ENCODE measurements around the gene RAB11B. TPM values are rescaled to one million over a fixed set of nuclear protein-coding genes. Genes with fewer than 3 reads are reported as not detected.

The RAB11B gene
- polyA plus RNA-seq, 12 donors, result 53.9 to 120 (median 60.8) TPM; not detected in 1

Other genes starting within 250 kb of the RAB11B start
- gene FBN3, start 240.8 kb upstream of the RAB11B start, polyA plus RNA-seq (ENCODE audit: insufficient read length in 12 of 12), result 10 to 100 TPM in 6 of 12 donors, 1 to 10 TPM in 5, not detected in 1; 5.6 to 41.5 (median 11.5) TPM
- 10 to 100 TPM in 10 of 12 donors, 1 to 10 TPM in 1, not detected in 1; 9.9 to 43.6 (median 15.5) TPM for gene CERS4, start 181.0 kb upstream of the RAB11B start, polyA plus RNA-seq (ENCODE audit: insufficient read length in 12 of 12)
- gene CD320, start 82.0 kb upstream of the RAB11B start, polyA plus RNA-seq (ENCODE audit: insufficient read length in 12 of 12), result 10 to 100 TPM in 11 of 12 donors, not detected in 1; 13.9 to 23.6 (median 19.1) TPM
- 10 to 100 TPM in 11 of 12 donors, not detected in 1; 28.8 to 49.3 (median 39.5) TPM for gene NDUFA7, start 69.0 kb upstream of the RAB11B start, polyA plus RNA-seq (ENCODE audit: insufficient read length in 12 of 12)
- 1,000 to 10,000 TPM in 1 of 12 donors, 100 to 1,000 TPM in 10, not detected in 1; 402 to 1,142 (median 551) TPM for gene RPS28, start 68.9 kb upstream of the RAB11B start, polyA plus RNA-seq (ENCODE audit: insufficient read length in 12 of 12)
- 10 to 100 TPM in 5 of 12 donors, 1 to 10 TPM in 6, not detected in 1; 6.2 to 18.5 (median 7.7) TPM for gene KANK3, start 47.1 kb upstream of the RAB11B start, polyA plus RNA-seq (ENCODE audit: insufficient read length in 12 of 12)
- gene ANGPTL4, start 26.2 kb upstream of the RAB11B start, polyA plus RNA-seq (ENCODE audit: insufficient read length in 12 of 12), result 1 to 10 TPM in 9 of 12 donors, under 1 TPM in 1, not detected in 2; 0.76 to 4.6 (median 1.8) TPM
- gene MARCHF2, start 22.9 kb downstream of the RAB11B start, polyA plus RNA-seq (ENCODE audit: insufficient read length in 12 of 12), result 10 to 100 TPM in 11 of 12 donors, not detected in 1; 10.6 to 15.2 (median 12.9) TPM
- gene HNRNPM, start 54.6 kb downstream of the RAB11B start, polyA plus RNA-seq (ENCODE audit: insufficient read length in 12 of 12), result 100 to 1,000 TPM in 11 of 12 donors, not detected in 1; 173 to 360 (median 195) TPM
- 1 to 10 TPM in 8 of 12 donors, under 1 TPM in 2, not detected in 2; 0.59 to 9.8 (median 1.4) TPM for gene PRAM1, start 112.3 kb downstream of the RAB11B start, polyA plus RNA-seq (ENCODE audit: insufficient read length in 12 of 12)
- 10 to 100 TPM in 11 of 12 donors, not detected in 1; 10.5 to 25.4 (median 12.6) TPM for gene ZNF414, start 123.8 kb downstream of the RAB11B start, polyA plus RNA-seq (ENCODE audit: insufficient read length in 12 of 12)
- gene MYO1F, start 187.1 kb downstream of the RAB11B start, polyA plus RNA-seq (ENCODE audit: insufficient read length in 12 of 12), result 10 to 100 TPM in 2 of 12 donors, 1 to 10 TPM in 9, not detected in 1; 2.8 to 19.6 (median 3.8) TPM
- 10 to 100 TPM in 11 of 12 donors, not detected in 1; 16.4 to 64.6 (median 28.3) TPM for gene ADAMTS10, start 220.4 kb downstream of the RAB11B start, polyA plus RNA-seq (ENCODE audit: insufficient read length in 12 of 12)
- gene NFILZ, start 240.3 kb downstream of the RAB11B start, polyA plus RNA-seq (ENCODE audit: insufficient read length in 12 of 12), result not detected